GM18868 (cell line): ENCODE results near the gene AMZ1.
A peak's percentile ranks its signal among the peaks of the same experiment; 100 is the strongest.

Experiments used
- ATAC-seq: cut with Tn5 transposase; IDR thresholded peaks from one replicate; pipeline ENCODE4 v1.9.1; 2021; ENCODE audit warnings: mild to moderate bottlenecking, moderate library complexity; ENCODE audit not compliant: unreplicated experiment

The AMZ1 gene, protein sequence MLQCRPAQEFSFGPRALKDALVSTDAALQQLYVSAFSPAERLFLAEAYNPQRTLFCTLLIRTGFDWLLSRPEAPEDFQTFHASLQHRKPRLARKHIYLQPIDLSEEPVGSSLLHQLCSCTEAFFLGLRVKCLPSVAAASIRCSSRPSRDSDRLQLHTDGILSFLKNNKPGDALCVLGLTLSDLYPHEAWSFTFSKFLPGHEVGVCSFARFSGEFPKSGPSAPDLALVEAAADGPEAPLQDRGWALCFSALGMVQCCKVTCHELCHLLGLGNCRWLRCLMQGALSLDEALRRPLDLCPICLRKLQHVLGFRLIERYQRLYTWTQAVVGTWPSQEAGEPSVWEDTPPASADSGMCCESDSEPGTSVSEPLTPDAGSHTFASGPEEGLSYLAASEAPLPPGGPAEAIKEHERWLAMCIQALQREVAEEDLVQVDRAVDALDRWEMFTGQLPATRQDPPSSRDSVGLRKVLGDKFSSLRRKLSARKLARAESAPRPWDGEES

DNA sequence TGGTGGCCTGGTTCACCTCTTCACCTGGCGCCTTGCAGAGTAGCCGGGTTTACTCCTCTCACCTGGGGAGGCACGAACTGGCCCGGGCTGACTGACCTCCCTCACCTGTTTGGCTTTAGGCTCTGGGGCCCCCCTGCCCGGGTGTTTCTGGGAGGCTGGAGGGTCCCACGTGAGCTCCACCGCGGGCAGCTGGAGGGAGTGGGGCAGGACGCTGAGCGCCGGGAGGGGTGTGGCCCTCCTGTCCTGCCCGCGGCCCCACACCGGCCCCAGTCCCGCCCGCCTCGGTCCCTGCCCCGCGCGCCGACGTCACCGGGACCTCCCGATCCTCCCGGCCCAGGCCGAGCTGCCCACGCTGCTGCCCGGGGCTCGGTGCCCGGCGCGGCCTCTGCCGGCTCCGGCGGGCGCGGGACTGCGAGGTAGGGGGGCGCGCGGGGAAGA is at the start of gene AMZ1:
Gene AMZ1, plus strand, starts transcription at position 322 of the 438 bp plus-strand sequence. CDS start 12,250 bp downstream, outside the sequence.
- no peak for ATAC-seq

DNA sequence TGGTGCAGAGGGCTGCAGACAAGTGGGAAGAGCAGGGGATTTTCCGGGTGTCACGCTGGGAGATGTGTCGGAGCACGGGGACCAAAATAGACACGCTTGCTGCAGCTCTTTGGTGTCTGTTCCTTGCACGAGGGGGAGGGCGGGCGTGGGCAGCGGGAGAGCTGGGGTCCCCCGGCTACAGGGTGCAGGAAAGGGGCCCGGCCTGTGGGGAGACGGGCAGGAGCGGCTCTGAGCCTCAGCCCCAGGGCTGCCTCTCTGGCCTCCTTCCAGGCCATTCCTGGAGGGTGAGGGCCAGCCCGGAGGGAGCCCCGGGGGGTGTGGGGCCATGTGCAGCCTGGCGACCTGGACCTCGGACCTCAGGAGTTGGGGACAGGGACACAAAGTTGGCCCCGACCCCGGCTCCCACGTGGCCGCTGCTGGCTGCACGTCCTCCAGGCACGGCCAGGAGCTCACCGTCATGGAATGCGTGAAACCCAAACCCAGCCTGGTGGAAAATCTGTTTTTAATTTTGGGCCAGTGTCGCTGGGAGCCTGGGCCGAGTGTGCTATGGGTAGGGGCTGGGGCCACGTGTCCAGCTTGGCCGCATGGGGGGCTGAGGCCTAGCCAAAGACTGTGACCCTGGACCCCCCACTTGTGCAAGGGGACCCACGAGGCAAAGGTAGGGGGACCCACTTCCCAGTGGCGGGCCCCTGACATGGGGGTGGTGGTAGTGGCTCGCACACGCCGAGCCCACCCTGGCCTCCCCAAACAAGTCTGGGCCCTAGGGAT is 49.6 kb upstream of the AMZ1 start:
- no peak for ATAC-seq

DNA sequence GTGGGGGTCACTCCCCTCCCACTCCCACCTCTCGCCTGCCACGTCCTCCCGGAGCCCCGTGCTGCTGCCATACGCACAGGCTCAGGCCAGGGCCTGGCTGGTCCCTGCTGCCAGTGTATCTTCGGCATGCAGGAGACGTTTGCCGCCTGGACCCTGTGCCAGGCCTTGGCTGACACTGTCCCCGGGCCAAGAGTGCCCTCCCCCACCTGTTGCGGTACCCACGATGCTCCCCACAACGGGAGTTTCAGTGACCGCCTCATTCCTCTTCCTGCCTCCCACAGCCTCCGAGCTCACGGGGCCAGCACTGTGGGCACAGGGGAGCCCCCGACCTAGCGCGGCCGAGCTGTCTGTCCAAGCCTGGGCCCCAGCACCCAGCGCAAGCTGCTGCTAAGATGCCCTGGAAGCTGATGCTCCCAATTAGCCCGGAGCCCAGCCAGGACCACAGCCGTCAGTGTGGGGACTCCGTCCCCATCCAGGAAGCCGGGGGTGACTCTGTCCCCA is 48.8 kb upstream of the AMZ1 start:
- ATAC-seq: no peak

DNA sequence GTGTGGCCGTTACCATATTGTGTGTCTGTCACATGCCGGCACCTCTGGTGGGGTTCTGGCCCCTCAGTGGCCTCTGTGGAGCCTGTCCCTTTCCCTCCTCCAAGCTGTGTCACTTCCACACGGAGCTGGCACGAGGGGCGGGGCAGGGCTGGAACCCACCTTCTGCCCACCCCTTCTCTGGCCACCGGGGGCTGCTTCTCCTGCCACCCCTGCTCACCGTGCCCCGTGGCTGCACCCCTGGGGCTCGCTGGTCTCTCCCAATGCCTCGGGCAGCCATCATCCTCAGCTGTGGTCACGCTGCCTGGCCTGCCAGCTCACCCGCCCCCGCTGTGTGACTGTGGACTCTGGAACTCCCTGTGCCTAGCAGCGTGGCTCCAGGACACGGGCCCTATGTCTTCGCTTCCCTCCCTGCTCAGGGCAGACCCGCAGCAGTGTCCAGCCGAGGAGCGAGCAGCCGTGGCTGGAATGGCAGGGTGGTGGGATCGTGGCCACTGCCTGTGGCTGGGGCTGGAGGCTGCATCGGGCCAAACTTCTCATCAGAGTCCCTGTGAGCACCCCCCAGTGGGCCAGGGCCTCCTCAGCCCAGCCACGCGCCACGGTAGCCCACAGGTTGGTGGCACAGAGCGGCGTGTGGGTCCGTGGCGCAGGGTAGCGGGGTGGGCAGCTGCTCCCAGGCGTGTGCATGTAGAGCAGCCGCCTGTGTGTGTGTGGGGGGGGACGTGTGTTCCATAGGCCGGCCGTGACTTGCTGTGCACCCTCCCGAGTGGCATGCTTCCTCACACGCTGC is 48.1 kb upstream of the AMZ1 start:
- ATAC-seq: no peak

DNA sequence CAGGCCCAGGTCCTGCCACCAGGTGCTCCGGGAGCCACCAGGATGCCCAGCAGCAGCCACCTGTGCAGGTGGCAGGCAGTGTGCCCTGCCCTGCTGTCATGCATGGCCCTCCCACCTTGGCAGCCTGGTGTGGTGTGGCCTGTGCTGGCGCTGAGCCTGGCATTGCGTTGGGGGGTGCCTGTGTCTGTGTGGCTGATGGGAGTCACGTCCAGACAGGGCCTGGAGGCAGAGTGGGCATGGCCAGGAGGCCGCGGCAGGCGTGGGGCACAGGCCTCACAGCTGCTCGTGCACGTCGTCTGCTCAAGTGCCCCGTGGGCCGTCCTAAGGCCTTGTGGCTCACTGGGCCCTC is 47.5 kb upstream of the AMZ1 start:
- no peak for ATAC-seq

DNA sequence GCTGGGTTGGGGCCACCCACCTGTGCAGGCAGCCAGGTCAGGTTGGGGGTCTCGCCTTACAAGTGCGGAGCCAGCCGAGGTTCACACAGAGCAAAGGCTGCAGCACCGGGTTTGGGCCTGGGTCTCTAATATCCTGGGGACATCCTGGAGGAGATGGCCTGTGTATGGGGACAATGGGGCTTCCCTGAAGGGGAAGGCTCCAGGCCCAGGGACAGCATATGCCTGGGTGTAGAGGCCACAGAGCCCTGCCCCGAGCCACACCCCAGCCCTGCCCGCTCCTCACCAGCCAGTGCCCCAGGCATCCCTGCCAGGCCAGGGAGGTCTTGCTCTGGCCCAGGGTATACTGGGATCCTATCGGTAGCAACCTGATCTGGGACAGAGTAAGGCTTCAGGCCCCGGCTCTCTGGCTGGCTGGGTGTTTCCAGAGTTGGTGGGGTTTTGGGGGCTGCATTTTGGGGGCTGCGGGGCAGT is 47.1 kb upstream of the AMZ1 start:
- ATAC-seq: no peak

DNA sequence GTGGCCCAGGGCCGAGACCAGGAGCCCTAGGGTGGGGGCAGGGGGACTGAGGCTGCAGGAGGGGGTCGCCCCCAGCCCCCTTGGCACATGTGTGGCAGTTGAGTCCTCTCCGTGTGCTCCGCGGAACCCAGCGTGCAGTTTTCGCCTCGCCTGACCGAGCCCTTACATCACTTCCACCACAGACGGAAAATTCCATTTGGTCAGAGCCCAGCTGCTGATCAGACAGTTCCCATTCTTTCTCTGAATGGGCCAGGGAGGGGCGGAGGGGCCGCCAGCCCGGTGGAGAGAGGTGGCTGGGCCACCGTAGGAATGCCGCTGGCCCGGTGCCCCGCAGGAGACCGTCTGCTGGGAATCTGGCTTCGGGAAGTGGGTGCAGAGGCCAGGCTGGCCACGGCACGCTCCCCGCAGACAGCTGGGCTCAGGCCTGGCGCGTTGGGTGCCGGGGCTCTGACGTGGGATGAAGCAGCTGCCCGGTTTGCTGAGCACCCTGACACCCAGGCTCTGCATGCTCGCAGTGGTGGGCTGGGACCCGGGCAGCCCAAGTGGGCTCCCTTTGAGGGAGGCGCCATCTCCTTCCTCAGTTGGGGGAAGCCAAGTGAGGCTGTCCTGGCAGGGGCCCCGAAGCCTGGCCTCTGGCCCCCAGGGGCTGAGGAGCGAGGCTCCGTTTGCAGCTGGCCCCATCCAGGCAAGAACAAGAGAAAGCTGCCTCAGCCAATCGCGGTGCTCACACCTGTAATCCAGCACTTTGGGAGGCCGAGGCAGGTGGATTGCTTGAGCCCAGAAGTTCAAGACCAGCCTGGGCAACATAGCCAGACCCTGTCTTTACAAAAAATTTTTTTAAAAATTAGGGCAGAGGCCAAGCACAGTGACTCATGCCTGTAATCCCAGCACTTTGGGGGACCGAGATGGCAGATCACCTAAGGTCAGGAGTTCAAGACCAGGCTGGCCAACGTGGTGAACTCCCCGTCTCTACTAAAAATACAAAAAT is 46.3 kb upstream of the AMZ1 start:
- ATAC-seq: peak; percentile 49

DNA sequence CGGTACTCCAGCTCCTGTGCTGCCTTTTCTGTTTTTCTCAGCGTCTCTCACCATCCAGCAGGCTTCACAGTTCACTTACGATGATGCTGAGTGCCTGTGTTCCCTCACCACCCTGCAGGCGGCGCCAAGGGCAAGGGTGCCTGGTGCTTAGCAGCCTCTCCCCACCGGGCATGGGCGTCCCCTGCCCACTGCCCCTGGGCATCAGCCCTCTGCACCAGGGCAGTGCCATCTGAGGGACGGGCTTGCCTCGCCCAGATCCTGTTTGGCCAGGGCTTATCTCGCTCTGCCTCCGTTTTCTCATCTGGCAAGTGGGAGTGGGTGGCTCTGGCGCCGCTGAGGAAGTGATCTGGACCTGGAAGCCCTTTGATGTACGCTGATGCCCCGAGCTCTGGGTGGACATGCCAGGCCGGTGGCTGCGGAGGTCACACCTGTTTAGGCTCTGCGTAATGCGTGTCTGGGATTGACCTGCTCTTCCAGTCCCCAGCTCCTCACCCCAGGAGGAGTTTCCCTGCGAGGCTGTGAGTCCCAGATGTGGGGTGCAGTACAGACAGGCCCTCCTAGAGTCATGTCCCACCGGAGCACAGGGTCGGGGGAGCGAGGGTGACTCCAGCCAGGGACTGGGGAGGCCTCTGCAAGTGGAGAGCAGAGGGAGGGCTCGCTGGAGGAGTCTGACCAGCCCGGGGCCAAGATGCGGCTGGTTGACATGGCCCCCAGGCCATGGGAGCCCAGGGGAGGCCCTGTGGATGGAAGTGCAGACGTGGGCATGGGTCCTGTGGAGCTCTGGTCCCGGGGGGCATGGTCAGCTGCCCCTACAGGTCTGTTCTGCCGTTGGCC is 44.4 kb upstream of the AMZ1 start:
- no peak for ATAC-seq

DNA sequence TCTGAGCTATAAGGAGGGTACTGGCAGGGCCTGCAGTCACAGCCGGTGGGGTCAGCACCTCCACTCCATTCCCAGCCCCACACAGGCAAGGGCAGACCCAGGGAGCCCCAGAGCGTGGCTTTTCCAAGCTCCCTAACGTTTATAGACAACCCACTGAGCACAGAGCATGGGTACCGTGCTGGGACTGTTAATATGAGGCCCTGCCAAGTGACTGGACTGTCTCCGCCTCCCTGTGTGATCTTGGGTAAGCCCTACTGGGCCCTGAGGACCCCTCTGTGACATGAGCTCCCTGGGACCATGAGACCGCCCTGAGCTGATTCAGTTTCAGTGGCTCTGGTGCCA is 43.8 kb upstream of the AMZ1 start:
- no peak for ATAC-seq

DNA sequence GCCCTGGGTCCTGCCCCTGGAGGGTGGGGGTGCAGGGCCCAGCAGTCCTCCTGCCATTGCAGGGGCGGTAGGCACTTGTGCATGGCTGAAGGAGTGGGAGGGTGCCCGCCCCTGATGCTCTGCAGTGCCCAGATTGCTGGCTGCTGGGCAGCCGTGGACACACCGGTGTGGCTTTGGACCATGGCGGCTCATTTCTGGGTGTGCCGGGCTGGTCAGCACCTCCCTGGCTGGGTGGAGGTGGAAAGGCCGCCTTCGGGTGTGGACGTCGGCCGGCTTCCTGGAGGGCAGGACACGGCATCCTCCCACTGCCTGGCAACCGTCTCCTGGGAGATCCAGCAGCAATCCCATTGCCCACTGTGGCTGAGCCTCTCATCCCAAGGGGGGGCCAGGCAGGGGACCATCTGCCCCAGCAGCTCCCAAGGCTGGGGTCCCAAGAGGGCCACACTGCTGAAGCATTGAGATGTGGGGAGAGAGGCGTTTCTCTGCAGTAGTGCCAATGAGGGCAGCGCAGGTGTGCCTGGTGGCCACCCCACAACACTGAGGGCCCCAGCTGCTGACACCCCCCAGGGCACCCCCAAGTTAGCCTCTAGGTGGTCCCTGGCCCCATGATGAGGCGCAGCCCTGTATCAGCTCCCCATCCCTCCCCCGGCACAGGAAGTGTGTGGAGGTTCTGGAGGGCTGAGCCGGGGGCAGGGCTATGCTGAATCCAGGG is 43.3 kb upstream of the AMZ1 start:
- peak; percentile 22 for ATAC-seq

DNA sequence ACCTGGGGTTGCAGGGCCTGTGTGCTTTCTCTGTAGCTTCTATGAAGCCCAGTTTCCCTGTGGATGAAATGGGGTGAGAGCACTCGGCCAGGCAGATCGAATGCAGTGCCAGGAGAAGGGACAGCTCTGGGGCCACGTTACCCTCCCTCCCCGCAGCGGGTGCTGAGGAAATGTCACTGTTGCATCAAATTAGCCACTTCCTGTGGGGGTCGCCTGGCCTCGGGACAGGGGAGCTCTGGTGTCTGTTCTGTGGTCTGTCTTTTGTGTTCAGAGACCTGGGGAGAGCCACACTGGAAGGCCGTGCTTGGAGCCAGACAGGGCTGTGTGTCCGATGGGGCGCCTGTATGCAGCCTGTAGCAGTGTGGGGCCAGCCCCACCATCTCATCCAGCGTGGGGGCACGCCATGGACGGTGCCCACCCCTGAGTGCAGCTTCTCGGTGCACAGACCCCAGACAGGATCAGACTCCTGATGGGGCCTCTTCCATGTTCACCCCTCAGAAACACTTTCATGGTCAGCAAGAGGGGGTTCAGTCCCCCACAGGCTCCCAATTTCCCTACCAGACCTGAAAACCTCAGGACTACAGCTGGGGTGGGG is 42.6 kb upstream of the AMZ1 start:
- peak; percentile 63 for ATAC-seq

DNA sequence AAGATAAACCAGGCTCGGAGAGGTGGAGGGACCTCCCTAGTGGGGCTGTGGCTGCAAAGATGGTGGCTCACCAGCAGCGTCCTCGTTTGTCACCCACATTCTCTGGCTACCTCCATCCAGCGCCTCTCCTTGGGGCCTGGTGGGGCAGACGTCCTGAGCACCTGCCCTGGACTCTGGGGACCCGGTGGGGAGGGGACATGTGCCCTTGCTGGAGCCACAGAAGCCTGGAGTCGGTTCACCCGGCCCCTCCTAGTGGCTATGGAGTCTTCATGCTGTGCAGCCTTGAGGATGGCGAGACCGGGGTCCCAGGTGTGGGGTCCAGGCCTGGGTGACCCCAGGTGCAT is 41.7 kb upstream of the AMZ1 start:
- no peak for ATAC-seq

DNA sequence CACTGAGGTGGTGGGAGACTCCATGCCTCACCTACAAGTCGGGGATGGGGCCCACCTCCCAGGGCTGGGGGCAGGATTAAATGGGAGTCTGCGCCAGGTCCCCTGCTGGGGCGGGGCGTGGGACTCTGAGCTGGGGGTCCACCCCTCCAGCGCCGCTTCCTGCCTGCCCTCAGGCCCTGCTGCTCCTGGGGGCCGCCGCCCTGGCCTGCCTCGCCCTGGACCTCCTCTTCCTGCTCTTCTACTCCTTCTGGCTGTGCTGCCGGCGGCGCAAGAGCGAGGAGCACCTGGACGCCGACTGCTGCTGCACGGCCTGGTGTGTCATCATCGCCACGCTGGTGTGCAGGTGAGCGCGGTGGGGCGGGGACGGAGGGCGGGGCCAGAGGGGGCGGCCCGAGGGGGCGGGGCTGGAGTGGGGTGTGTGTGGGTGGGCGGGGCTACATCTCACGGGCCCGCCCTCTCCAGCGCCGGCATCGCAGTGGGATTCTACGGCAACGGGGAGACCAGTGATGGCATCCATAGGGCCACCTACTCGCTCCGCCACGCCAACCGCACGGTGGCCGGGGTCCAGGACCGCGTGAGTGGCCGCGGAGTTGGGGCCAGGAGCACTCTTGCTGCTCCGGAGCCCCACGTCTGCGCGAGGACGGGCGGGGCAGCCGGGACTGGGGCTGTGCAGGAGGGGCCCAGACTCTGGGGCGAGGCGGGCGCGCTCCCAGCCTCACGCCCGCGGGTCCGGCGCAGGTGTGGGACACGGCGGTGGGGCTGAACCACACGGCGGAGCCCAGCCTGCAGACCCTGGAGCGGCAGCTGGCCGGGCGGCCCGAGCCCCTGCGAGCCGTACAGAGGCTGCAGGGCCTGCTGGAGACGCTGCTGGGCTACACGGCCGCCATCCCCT is 41.1 kb upstream of the AMZ1 start:
- no peak for ATAC-seq

DNA sequence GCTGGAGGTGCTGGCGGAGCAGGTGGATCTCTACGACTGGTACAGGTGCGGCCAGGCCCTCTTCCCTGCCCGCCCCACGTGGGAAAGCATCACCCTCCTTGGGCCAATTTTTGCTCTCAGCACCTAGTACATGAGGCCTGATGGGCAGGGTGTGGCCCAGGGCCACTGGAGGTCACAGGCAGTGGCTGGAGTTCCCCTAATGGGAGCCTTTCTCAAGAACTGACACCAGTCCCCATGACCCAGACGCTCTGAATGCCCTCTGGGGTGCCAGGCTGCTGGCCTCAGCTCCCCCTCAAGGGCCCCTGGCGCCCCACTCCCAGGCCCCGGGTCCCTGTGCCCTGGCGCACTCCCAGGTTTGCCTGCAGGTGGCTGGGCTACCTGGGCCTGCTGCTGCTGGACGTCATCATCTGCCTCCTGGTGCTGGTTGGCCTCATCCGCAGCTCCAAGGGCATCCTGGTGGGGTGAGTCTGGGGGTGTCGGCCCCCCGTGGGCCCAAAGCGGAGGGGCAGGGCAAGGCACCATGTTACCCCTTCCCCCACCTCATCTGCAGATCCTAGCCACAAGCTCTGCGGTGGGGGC is 40.3 kb upstream of the AMZ1 start:
- no peak for ATAC-seq

DNA sequence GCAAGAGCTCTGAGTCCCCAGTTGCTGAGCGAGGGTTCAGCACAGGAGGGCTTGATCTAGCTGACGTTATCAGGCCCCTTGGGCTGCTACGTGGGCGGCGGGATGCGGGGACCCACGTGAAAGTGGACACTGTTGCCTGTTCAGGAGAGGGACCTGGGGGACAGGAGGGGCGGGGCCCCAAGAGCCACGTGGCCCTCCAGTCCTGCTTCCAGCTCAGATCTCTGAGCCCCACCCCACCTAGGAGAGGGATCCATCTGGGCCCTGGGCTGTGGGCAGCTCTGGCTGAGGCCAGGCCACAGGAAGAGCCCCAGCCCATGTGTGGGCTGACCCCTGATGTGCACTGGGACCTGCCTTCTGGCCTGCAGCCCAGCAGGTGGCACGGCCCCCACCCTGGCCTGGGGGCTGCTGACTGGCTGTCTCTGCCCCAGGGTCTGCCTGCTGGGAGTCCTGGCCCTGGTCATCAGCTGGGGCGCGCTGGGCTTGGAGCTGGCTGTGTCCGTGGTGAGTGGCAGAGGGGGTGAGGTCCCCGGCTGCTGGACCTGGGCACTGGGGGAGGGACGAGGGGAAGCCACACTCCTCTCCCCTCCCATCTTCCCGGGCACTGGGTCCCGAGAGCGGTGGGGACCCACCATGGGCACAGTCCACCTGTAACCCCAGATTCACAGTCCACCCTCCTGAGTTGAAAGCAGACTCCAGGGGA is 38.7 kb upstream of the AMZ1 start:
- no peak for ATAC-seq

DNA sequence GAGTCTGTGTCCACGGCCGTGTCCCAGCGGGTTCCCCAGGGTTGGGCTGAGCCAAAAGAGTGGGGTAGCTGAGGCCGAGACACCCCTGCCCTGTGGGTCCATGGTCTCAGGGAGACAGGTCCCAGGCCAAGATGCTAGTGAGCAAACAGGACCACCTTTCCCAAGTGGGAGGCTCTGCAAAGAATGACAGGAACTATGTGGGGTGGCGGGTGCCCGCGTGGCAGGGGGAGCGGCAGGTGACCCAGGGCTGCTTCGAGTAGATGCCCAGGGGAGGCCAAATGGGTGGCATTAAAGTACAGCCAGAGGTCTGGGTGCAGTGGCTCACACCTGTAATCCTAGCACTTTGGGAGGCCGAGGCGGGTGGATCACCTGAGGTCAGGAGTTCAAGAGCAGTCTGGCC is 38.0 kb upstream of the AMZ1 start:
- ATAC-seq: no peak
